ENCODE measurements around the gene DNAJC11.

The DNAJC11 gene

GRCh38 chr1:6599141-6599975, 102.3 kb downstream of the DNAJC11 start:
- peak; percentile 70 for DNase-seq

- DNase-seq, result no peak
These were observed 103.9 kb downstream of the DNAJC11 start for GRCh38 chr1:6597777-6598131.

GRCh38 chr1:6596886-6597776, 104.5 kb downstream of the DNAJC11 start:
- no peak for DNase-seq

GRCh38 chr1:6596351-6596750, 105.3 kb downstream of the DNAJC11 start:
- DNase-seq, result no peak

GRCh38 chr1:6594977-6595740, 106.5 kb downstream of the DNAJC11 start:
- no peak for DNase-seq

GRCh38 chr1:6593810-6594209, 107.8 kb downstream of the DNAJC11 start:
- DNase-seq, result no peak

GRCh38 chr1:6592865-6593593, 108.6 kb downstream of the DNAJC11 start:
- no peak for DNase-seq

GRCh38 chr1:6592441-6592840, 109.2 kb downstream of the DNAJC11 start:
- DNase-seq, result no peak

GRCh38 chr1:6591644-6592043, 110.0 kb downstream of the DNAJC11 start:
- DNase-seq, result no peak

GRCh38 chr1:6591222-6591621, 110.4 kb downstream of the DNAJC11 start:
- no peak for DNase-seq

- DNase-seq, result no peak
These were observed 111.6 kb downstream of the DNAJC11 start for GRCh38 chr1:6590046-6590445.

GRCh38 chr1:6588893-6589520, 112.6 kb downstream of the DNAJC11 start:
- no peak for DNase-seq

GRCh38 chr1:6588128-6588892, 113.3 kb downstream of the DNAJC11 start:
- no peak for DNase-seq

GRCh38 chr1:6587261-6588005, 114.2 kb downstream of the DNAJC11 start:
- DNase-seq, result no peak

GRCh38 chr1:6586404-6586816, 115.2 kb downstream of the DNAJC11 start:
- no peak for DNase-seq

GRCh38 chr1:6585841-6586240, 115.8 kb downstream of the DNAJC11 start:
- no peak for DNase-seq

GRCh38 chr1:6585081-6585722, 116.4 kb downstream of the DNAJC11 start:
- no peak for DNase-seq

Data from activated naive CD4-positive, alpha-beta T cell treated with Interleukin-2 at 50 U/mL for 16 hours (primary cell).